PFSK-1 (cell line): ENCODE measurements around the gene TBCB.

Experiments
- FOXP2 ChIP-seq: optimal IDR thresholded peaks from 2 replicates; pipeline ENCODE3; 2011; ENCODE audit warnings: borderline replicate concordance, control low read depth, inconsistent platforms; ENCODE audit not compliant: insufficient read depth; ENCODE audit errors: extremely low read length, extremely low read depth
- POLR2AphosphoS5 ChIP-seq: IDR thresholded peaks from 2 replicates; pipeline ENCODE4 v1.6.1; 2012; ENCODE audit warnings: low read depth, mild to moderate bottlenecking, control low read depth, low read length, moderate library complexity
- REST ChIP-seq, 2 experiments: IDR thresholded peaks; 2 replicates each; pipeline versions ENCODE4 v1.6.1 to v1.8.0; 2011 to 2012; ENCODE audit warnings: low read depth in 2 of 2, low read length in 2 of 2, control low read depth in 1 of 2, inconsistent platforms in 1 of 2, mild to moderate bottlenecking in 1 of 2, moderate library complexity in 1 of 2; ENCODE audit not compliant: insufficient read depth in 1 of 2
- SIN3A ChIP-seq: IDR thresholded peaks from 2 replicates; pipeline ENCODE4 v1.6.1; 2012; ENCODE audit warnings: mild to moderate bottlenecking, low read length, moderate library complexity, borderline replicate concordance; ENCODE audit not compliant: insufficient read depth
- TAF1 ChIP-seq: IDR thresholded peaks from 2 replicates; pipeline ENCODE4 v1.6.1; 2012; ENCODE audit warnings: low read length, control low read depth, borderline replicate concordance; ENCODE audit not compliant: insufficient read depth

GRCh38 chr19:36116344-36116637, 1.0 kb downstream of the TBCB start:
- TF ChIP-seq POLR2AphosphoS5, result no peak
- TF ChIP-seq SIN3A, result no peak
- TF ChIP-seq TAF1, result no peak
- TF ChIP-seq REST (IDR thresholded peaks at IDR 0.05; ENCODE audit: insufficient read depth in 1 of 2, low read depth in 2 of 2, low read length in 2 of 2), result no peak
- no peak for TF ChIP-seq FOXP2
